Measurements from ENCODE around the gene PRPF6.

The PRPF6 gene

GRCh38 chr20:63979557-63980316, 1.2 kb upstream of the PRPF6 start, which contains the start of gene SAMD10:
Gene SAMD10 (minus strand): TSS chr20:63979642. CDS start chr20:63979467, 175 bp downstream.
- no peak for DNase-seq (ENCODE audit: low read depth, low spot score)
- CTCF ChIA-PET, result interaction anchor here (0.6 to 3.6 kb wide), 31 partner anchors 8 to 483 kb away, joined by 3 to 28 read pairs (median 4); partner anchors contain the start of genes PTK6 and TCEA2
- peak; percentile 8 for TF ChIP-seq CTCF (IDR thresholded peaks at IDR 0.05; ENCODE audit: insufficient read depth, low read length, missing control alignments)
- peak within 1 kb of the TSS; percentile 53 for H3K4me3 ChIP-seq (ENCODE audit: low read depth, low read length)
- POLR2A ChIA-PET, result no interaction called here

- ChIA-PET CTCF (interaction anchor here (0.6 to 3.6 kb wide), 41 partner anchors 8 to 484 kb away, joined by 3 to 28 read pairs (median 4); partner anchors contain the start of genes PTK6, TCEA2, TPD52L2 and UCKL1), POLR2A (interaction anchor here (0.7 to 1.0 kb wide), 4 partner anchors 12 to 322 kb away, joined by 3 to 6 read pairs (median 3); partner anchors contain the start of gene TPD52L2)
- DNase-seq (ENCODE audit: low read depth, low spot score), result no peak
- peak overlapping the region; percentile 99 for H3K4me3 ChIP-seq (ENCODE audit: low read depth, low read length)
- TF ChIP-seq CTCF (IDR thresholded peaks at IDR 0.05; ENCODE audit: insufficient read depth, low read length, missing control alignments), result no peak
Observed at GRCh38 chr20:63980317-63980805, 571 bp upstream of the PRPF6 start.

- ChIA-PET CTCF (interaction anchor here (1.3 to 4.7 kb wide), 5 partner anchors 9 to 138 kb away, joined by 3 to 25 read pairs (median 3); partner anchors contain the start of gene TCEA2), POLR2A (no interaction called here)
- no peak for DNase-seq (ENCODE audit: low read depth, low spot score)
- no peak for TF ChIP-seq CTCF (IDR thresholded peaks at IDR 0.05; ENCODE audit: insufficient read depth, low read length, missing control alignments)
- no peak overlapping the region for H3K4me3 ChIP-seq (ENCODE audit: low read depth, low read length)
Observed at GRCh38 chr20:63982937-63983336, 2.0 kb downstream of the PRPF6 start.

- no peak overlapping the region for H3K4me3 ChIP-seq (ENCODE audit: low read depth, low read length)
- DNase-seq (ENCODE audit: low read depth, low spot score), result no peak
- ChIA-PET CTCF (interaction anchor here (1.2 kb wide), 1 partner anchor 9 kb away, joined by 4 read pairs; no protein-coding TSS in a partner anchor), POLR2A (interaction anchor here (0.8 kb wide), 1 partner anchor 13 kb away, joined by 3 read pairs; no protein-coding TSS in a partner anchor)
- no peak for TF ChIP-seq CTCF (IDR thresholded peaks at IDR 0.05; ENCODE audit: insufficient read depth, low read length, missing control alignments)
Observed at GRCh38 chr20:64000906-64001305, 20.0 kb downstream of the PRPF6 start.

GRCh38 chr20:64001607-64002011, 20.7 kb downstream of the PRPF6 start:
- ChIA-PET CTCF (interaction anchor here (1.2 kb wide), 1 partner anchor 10 kb away, joined by 4 read pairs; no protein-coding TSS in a partner anchor), POLR2A (interaction anchor here (0.6 kb wide), 1 partner anchor 27 kb away, joined by 3 read pairs; no protein-coding TSS in a partner anchor)
- no peak for DNase-seq (ENCODE audit: low read depth, low spot score)
- TF ChIP-seq CTCF (IDR thresholded peaks at IDR 0.05; ENCODE audit: insufficient read depth, low read length, missing control alignments), result no peak
- H3K4me3 ChIP-seq (ENCODE audit: low read depth, low read length), result no peak overlapping the region
